ENCODE results near the gene LEMD2.

LEMD2 gene

DNA sequence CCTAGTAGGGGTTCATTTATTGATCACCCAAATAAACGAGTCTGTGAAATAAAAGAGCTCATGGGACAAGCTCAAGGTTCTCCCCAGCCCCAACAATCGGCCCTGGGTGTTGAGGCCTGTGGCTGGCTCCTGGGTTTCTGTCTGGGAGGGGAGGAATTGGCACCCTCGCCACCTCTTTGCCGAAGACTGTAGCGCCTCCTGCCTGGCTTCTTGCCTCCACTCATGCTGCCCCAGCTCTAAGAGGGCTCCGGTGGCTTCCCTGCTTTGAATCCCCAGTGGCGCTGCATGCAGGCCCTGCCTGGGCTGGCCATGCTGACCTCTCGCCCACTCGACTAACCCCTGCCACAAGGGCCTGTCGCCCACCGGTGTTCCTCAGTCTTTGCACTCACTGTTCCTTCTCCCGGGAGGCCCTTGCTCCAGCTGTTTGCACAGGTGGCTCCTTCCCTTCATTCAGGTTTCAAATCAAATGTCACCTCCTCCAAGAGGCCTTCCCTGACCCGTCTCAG, 9.5 kb upstream of the LEMD2 start:
- TF ChIP-seq, protein P1, sequence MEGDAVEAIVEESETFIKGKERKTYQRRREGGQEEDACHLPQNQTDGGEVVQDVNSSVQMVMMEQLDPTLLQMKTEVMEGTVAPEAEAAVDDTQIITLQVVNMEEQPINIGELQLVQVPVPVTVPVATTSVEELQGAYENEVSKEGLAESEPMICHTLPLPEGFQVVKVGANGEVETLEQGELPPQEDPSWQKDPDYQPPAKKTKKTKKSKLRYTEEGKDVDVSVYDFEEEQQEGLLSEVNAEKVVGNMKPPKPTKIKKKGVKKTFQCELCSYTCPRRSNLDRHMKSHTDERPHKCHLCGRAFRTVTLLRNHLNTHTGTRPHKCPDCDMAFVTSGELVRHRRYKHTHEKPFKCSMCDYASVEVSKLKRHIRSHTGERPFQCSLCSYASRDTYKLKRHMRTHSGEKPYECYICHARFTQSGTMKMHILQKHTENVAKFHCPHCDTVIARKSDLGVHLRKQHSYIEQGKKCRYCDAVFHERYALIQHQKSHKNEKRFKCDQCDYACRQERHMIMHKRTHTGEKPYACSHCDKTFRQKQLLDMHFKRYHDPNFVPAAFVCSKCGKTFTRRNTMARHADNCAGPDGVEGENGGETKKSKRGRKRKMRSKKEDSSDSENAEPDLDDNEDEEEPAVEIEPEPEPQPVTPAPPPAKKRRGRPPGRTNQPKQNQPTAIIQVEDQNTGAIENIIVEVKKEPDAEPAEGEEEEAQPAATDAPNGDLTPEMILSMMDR (IDR thresholded peaks at IDR 0.05; ENCODE audit: insufficient read depth, low read length, missing control alignments): no peak
- no peak for DNase-seq (ENCODE audit: low read depth, low spot score)
- H3K4me3 ChIP-seq (ENCODE audit: low read depth, low read length): no peak overlapping the region
- ChIA-PET POLR2A (no interaction called here), CTCF (interaction anchor here (1.5 kb wide), 1 partner anchor 347 kb away, joined by 3 read pairs; the partner anchor contains the start of gene GRM4)

GRCh38 chr6:33797626-33798342, 8.9 kb upstream of the LEMD2 start:
- TF ChIP-seq, protein P1 (IDR thresholded peaks at IDR 0.05; ENCODE audit: insufficient read depth, low read length, missing control alignments): no peak
- no peak overlapping the region for H3K4me3 ChIP-seq (ENCODE audit: low read depth, low read length)
- no peak for DNase-seq (ENCODE audit: low read depth, low spot score)
- POLR2A ChIA-PET: no interaction called here
- CTCF ChIA-PET: interaction anchor here (1.5 kb wide), 1 partner anchor 348 kb away, joined by 3 read pairs; the partner anchor contains the start of gene GRM4

DNA sequence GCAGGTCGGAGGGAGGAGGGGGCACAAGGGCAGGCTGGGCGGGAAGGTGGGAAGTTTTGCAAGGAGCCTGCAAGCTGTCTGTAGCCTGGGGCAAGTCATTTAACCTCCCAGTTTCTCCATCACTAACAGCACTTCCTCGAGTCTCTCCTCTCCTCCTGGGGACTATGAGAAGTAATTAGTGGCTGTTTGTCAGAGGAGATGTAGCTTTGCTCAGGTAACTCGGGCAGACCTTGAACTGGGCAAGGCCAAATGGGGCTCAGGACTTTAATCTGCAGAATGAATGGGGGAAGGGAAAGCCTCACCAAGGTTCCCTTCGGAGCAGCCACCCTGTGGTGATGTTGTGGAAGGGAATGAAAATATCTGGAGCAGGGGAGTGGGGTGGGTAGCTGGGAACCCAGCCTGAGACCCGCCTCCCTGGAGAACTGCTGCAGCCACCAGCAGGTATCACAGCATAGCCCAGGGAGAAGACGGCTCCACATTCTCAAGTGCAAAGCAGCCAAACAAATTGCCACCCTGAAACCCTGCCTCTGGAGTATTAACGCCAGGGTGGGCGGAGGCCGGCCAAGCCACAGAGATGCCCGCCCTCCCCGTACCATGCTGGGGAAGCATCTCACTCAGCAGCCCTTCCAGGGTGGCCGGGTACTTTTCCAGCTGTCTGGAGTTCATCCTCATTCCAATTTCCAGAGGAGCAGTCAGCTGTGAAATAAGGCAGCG, 6.1 kb upstream of the LEMD2 start:
- CTCF ChIA-PET: interaction anchor here (1.1 to 2.5 kb wide), 5 partner anchors 24 to 361 kb away, joined by 3 to 10 read pairs (median 4); no protein-coding TSS in a partner anchor

DNA sequence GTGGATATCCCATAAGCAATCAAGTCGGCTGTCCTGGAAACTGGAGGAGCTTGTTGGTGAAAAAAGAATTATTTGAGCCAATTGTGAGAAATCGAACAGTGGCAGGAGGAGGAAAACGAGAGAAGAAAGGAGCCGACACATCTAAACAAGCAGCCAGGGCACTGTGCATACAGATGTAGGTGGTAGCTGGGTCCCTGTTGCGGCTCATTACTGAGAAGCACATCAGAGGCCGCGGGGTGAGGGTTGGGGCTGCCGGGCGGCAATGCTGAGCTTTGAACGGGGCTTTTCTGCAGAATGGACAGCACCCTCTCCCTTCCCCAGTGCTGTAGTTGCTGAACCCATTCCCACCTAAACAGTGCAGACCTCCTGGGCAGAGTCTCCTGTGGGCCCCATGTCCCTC, 4.1 kb upstream of the LEMD2 start:
- TF ChIP-seq, protein P1 (IDR thresholded peaks at IDR 0.05; ENCODE audit: insufficient read depth, low read length, missing control alignments): no peak
- CTCF ChIA-PET: interaction anchor here (1.9 to 2.5 kb wide), 2 partner anchors 21 to 25 kb away, joined by 7 to 8 read pairs; no protein-coding TSS in a partner anchor
- no peak for DNase-seq (ENCODE audit: low read depth, low spot score)
- no peak overlapping the region for H3K4me3 ChIP-seq (ENCODE audit: low read depth, low read length)
- POLR2A ChIA-PET: no interaction called here

More for the DNA sequence above, 6.1 kb upstream of the LEMD2 start:
- TF ChIP-seq, protein P1 (IDR thresholded peaks at IDR 0.05; ENCODE audit: insufficient read depth, low read length, missing control alignments): no peak
- H3K4me3 ChIP-seq (ENCODE audit: low read depth, low read length): no peak overlapping the region
- POLR2A ChIA-PET: interaction anchor here (0.8 kb wide), 1 partner anchor 234 kb away, joined by 3 read pairs; no protein-coding TSS in a partner anchor
- DNase-seq (ENCODE audit: low read depth, low spot score): no peak

DNA sequence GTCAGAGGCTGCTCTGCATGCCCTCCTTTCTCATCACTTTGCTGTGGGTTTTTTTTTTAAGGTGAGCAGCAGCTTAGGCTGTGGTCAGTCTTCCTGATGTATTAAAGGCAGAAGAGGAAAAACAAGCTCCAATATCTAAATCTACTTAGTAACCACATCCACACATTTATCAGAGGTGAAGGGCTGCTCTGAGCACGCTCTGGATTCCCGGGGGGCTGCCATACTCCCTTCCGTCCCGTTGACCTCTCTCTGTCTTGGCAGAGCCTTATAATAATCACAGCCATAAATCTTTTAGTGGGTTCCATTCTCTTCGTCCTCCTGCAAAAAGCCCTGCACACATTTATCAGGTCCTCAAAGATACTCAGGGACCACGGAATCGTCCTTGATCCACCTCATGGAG, 2.7 kb upstream of the LEMD2 start:
- POLR2A ChIA-PET: no interaction called here
- TF ChIP-seq, protein P1 (IDR thresholded peaks at IDR 0.05; ENCODE audit: insufficient read depth, low read length, missing control alignments): no peak
- no peak for DNase-seq (ENCODE audit: low read depth, low spot score)
- CTCF ChIA-PET: interaction anchor here (0.9 to 1.9 kb wide), 5 partner anchors 10 to 23 kb away, joined by 3 to 8 read pairs (median 4); no protein-coding TSS in a partner anchor
- no peak overlapping the region for H3K4me3 ChIP-seq (ENCODE audit: low read depth, low read length)

DNA sequence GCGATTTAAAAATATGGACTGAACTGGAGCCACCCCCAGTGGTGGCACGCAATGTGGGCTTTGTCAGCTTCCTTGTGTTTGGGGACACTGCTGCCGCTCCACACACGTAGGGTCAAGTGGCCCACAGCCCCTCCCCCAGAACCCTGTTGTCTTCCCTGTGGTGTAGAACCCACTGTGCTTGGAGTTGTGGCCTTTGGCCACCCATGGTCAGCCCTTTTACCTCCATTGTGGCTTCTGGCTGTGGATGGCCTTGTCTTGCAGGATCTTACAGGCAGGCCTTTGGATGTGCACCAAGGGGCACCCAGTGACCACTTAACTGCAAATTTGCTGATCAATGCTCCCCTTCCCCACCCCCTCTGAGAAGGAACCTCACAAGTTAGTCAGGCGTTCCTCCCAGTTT, 2.0 kb upstream of the LEMD2 start:
- ChIA-PET POLR2A (no interaction called here), CTCF (interaction anchor here (1.0 to 1.4 kb wide), 4 partner anchors 11 to 206 kb away, joined by 3 to 5 read pairs (median 4); no protein-coding TSS in a partner anchor)
- DNase-seq (ENCODE audit: low read depth, low spot score): no peak
- TF ChIP-seq, protein P1 (IDR thresholded peaks at IDR 0.05; ENCODE audit: insufficient read depth, low read length, missing control alignments): no peak
- H3K4me3 ChIP-seq (ENCODE audit: low read depth, low read length): no peak overlapping the region

All from AG04449 (cell line).